Kidney epithelial cell (primary cell): Measurements from ENCODE around the gene SLC39A6. TPM values are rescaled to one million over a fixed set of nuclear protein-coding genes. Genes with fewer than 3 reads are reported as not detected.
"Not testable (repeated sequence)": the region's sequence is repeated elsewhere in the genome, so short reads cannot be mapped to it uniquely, and the experiment has no call there.

Source experiments
- DNase-seq: peaks from one replicate; pipeline ENCODE4 v3.0.0-alpha.2; 2010; ENCODE audit warnings: low read depth
- H3K27me3 ChIP-seq: 2 replicates; pipeline ENCODE4 v1.6.0; 2011; ENCODE audit warnings: low read length; ENCODE audit not compliant: control insufficient read depth, insufficient read depth
- H3K36me3 ChIP-seq: 2 replicates; pipeline ENCODE4 v1.5.1; 2011; ENCODE audit warnings: low read length; ENCODE audit not compliant: control insufficient read depth, insufficient read depth
- H3K4me3 ChIP-seq: 2 replicates; pipeline ENCODE4 v1.5.1; 2011; ENCODE audit warnings: low read depth, mild to moderate bottlenecking, control low read depth, low read length
- CTCF ChIP-seq: IDR thresholded peaks from 2 replicates; pipeline ENCODE4 v1.5.1; 2011; ENCODE audit warnings: mild to moderate bottlenecking, moderate library complexity, low read length, control low read depth, inconsistent platforms; ENCODE audit not compliant: insufficient read depth, poor library complexity, severe bottlenecking
- total RNA-seq: library from RNA; depleted of rRNA; stranded (reverse); fragments of >200 nt; gene quantifications from 2 replicates; pipeline ENCODE4 v1.2.3, GENCODE V29; 2015

The SLC39A6 gene
- total RNA-seq, 1 donor from 2014 or later = 94.1 TPM

- Histone ChIP-seq H3K27me3 (no peaks in the 10 kb centered on the region), H3K36me3 (no peaks in the 10 kb centered on the region), H3K4me3 (no peak overlapping the region)
- DNase-seq = peak; percentile 56
- no peak for TF ChIP-seq CTCF
These were observed 50.2 kb downstream of the SLC39A6 start for GRCh38 chr18:36078751-36079529.

GRCh38 chr18:36077764-36078163, 51.4 kb downstream of the SLC39A6 start:
- not testable (repeated sequence) for DNase-seq, H3K4me3 ChIP-seq, H3K36me3 ChIP-seq, H3K27me3 ChIP-seq

GRCh38 chr18:36075862-36076587, 53.1 kb downstream of the SLC39A6 start:
- TF ChIP-seq CTCF = peak; percentile 5
- Histone ChIP-seq H3K36me3 (no peaks in the 10 kb centered on the region), H3K4me3 (no peak overlapping the region), H3K27me3 (no peaks in the 10 kb centered on the region)
- DNase-seq = peak; percentile 73

- TF ChIP-seq CTCF = no peak
- Histone ChIP-seq H3K27me3 (no peaks in the 10 kb centered on the region), H3K36me3 (no peaks in the 10 kb centered on the region), H3K4me3 (no peak overlapping the region)
- no peak for DNase-seq
These were observed 54.7 kb downstream of the SLC39A6 start for GRCh38 chr18:36074435-36074834.

- H3K4me3 ChIP-seq = no peak overlapping the region
- no peaks in the 10 kb centered on the region for H3K27me3 ChIP-seq
- TF ChIP-seq CTCF = no peak
- DNase-seq = no peak
- H3K36me3 ChIP-seq = no peaks in the 10 kb centered on the region
These were observed 55.5 kb downstream of the SLC39A6 start for GRCh38 chr18:36073676-36074075.

GRCh38 chr18:36072406-36072805, 56.7 kb downstream of the SLC39A6 start:
- not testable (repeated sequence) for H3K27me3 ChIP-seq, H3K36me3 ChIP-seq, DNase-seq, H3K4me3 ChIP-seq
